ENCODE data around the gene ANKRD17. TPM values are rescaled to one million over a fixed set of nuclear protein-coding genes. Genes with fewer than 3 reads are reported as not detected.
"Not testable (repeated sequence)": the region's sequence is repeated elsewhere in the genome, so short reads cannot be mapped to it uniquely, and the experiment has no call there.

ANKRD17 gene
- total RNA-seq, 2 experiments from 2014 or later: 50.8 to 53.1 TPM

- Mint-ChIP-seq H3K4me3 (peak overlapping the region; percentile 97), H3K9me3 (no peaks in the 10 kb centered on the region), H3K4me1 (ENCODE audit: low read depth) (peaks cover 60% of the 10 kb centered on the region), H3K36me3 (ENCODE audit: low read depth) (peaks cover 40% of the 10 kb centered on the region), H3K27me3 (no peaks in the 10 kb centered on the region), H3K27ac (peak overlapping the region; percentile 100)
- ATAC-seq (peak; percentile 28), DNase-seq (peak; percentile 82)
- TF ChIP-seq, protein P1, sequence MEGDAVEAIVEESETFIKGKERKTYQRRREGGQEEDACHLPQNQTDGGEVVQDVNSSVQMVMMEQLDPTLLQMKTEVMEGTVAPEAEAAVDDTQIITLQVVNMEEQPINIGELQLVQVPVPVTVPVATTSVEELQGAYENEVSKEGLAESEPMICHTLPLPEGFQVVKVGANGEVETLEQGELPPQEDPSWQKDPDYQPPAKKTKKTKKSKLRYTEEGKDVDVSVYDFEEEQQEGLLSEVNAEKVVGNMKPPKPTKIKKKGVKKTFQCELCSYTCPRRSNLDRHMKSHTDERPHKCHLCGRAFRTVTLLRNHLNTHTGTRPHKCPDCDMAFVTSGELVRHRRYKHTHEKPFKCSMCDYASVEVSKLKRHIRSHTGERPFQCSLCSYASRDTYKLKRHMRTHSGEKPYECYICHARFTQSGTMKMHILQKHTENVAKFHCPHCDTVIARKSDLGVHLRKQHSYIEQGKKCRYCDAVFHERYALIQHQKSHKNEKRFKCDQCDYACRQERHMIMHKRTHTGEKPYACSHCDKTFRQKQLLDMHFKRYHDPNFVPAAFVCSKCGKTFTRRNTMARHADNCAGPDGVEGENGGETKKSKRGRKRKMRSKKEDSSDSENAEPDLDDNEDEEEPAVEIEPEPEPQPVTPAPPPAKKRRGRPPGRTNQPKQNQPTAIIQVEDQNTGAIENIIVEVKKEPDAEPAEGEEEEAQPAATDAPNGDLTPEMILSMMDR (IDR thresholded peaks at IDR 0.05): peak; percentile 66
- CTCF ChIA-PET: interaction anchor here (0.6 to 2.6 kb wide), 28 partner anchors 9 to 218 kb away, joined by 3 to 14 read pairs (median 3); partner anchors contain the start of gene COX18
- intact Hi-C loops (cut with micrococcal nuclease): loop anchor here (5.0 to 10.0 kb wide), 2 partner anchors 35 to 122 kb away; no protein-coding TSS in a partner anchor
- POLR2A ChIA-PET: interaction anchor here (1.0 to 4.1 kb wide), 10 partner anchors 8 to 188 kb away, joined by 3 to 30 read pairs (median 3); partner anchors contain the start of gene COX18
Measured at GRCh38 chr4:73257234-73257633, 1.4 kb downstream of the ANKRD17 start.

DNA sequence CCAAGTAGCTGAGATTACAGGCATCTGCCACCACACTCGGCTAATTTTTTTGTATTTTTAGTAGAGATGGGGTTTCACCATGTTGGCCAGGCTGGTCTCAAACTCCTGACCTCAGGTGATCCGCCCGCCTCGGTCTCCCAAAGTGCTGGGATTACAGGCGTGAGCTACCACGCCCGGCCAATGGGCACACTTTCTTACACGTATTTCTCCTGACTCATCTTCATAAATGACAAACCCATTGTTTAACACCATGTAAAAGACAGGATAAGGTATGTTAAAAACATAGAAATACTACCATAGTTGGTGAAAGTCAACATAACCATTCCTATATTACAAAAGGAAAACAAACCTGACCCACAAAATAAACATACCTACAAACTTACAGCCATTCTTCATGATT, 2.8 kb downstream of the ANKRD17 start:
- CTCF ChIA-PET: interaction anchor here (1.2 to 1.6 kb wide), 3 partner anchors 43 to 129 kb away, joined by 3 to 4 read pairs (median 4); no protein-coding TSS in a partner anchor
- H3K27ac Mint-ChIP-seq, DNase-seq, POLR2A ChIA-PET, H3K9me3 Mint-ChIP-seq, H3K27me3 Mint-ChIP-seq, ATAC-seq: not testable (repeated sequence)
- peaks cover 42% of the 10 kb centered on the region for H3K36me3 Mint-ChIP-seq (ENCODE audit: low read depth)
- H3K4me1 Mint-ChIP-seq (ENCODE audit: low read depth): peaks cover 57% of the 10 kb centered on the region
- H3K4me3 Mint-ChIP-seq: peak overlapping the region; percentile 97
- intact Hi-C loops (cut with micrococcal nuclease): loop anchor here (5.0 to 10.0 kb wide), 2 partner anchors 34 to 121 kb away; no protein-coding TSS in a partner anchor

DNA sequence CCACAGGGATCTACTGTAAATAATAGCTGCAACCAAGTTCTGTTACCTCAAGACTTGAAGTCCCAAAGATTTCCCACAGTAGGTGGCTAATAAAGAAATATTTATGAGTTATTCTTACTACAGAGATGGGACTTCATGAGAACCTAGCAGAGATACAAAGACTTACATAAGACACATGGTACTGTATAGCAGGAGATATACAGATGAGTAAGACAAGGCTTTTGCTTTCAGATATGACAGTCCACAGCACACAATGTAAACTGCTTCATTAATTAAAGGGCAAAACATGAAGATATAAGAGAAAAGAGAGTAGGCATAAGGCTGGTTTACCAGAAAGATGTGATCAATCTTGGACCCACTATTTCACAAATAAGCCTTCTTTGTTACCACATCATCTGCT, 6.6 kb downstream of the ANKRD17 start:
- Mint-ChIP-seq H3K4me3 (no peak overlapping the region), H3K27me3 (no peaks in the 10 kb centered on the region), H3K9me3 (no peaks in the 10 kb centered on the region), H3K4me1 (ENCODE audit: low read depth) (peaks cover 67% of the 10 kb centered on the region), H3K27ac (no peak overlapping the region), H3K36me3 (ENCODE audit: low read depth) (peaks cover 43% of the 10 kb centered on the region)
- intact Hi-C loops (cut with micrococcal nuclease): loop anchor here (10.0 kb wide), 1 partner anchor 117 kb away; no protein-coding TSS in a partner anchor
- ATAC-seq: no peak
- DNase-seq: no peak
- CTCF ChIA-PET: no interaction called here
- TF ChIP-seq, protein P1 (IDR thresholded peaks at IDR 0.05): no peak
- POLR2A ChIA-PET: no interaction called here

GRCh38 chr4:73251384-73251783, 7.2 kb downstream of the ANKRD17 start:
- no peak for DNase-seq
- Mint-ChIP-seq H3K36me3 (ENCODE audit: low read depth) (peaks cover 38% of the 10 kb centered on the region), H3K9me3 (no peaks in the 10 kb centered on the region), H3K4me1 (ENCODE audit: low read depth) (peaks cover 66% of the 10 kb centered on the region), H3K27ac (no peak overlapping the region), H3K4me3 (no peak overlapping the region), H3K27me3 (no peaks in the 10 kb centered on the region)
- ChIA-PET POLR2A (interaction anchor here (1.1 kb wide), 1 partner anchor 9 kb away, joined by 3 read pairs; no protein-coding TSS in a partner anchor), CTCF (interaction anchor here (0.6 kb wide), 1 partner anchor 58 kb away, joined by 3 read pairs; no protein-coding TSS in a partner anchor)
- intact Hi-C loops (cut with micrococcal nuclease): loop anchor here (10.0 kb wide), 1 partner anchor 117 kb away; no protein-coding TSS in a partner anchor
- TF ChIP-seq, protein P1 (IDR thresholded peaks at IDR 0.05): no peak
- no peak for ATAC-seq

- Mint-ChIP-seq H3K27ac (no peak overlapping the region), H3K4me3 (no peak overlapping the region), H3K9me3 (no peaks in the 10 kb centered on the region), H3K36me3 (ENCODE audit: low read depth) (peaks cover 36% of the 10 kb centered on the region), H3K27me3 (no peaks in the 10 kb centered on the region), H3K4me1 (ENCODE audit: low read depth) (peaks cover 68% of the 10 kb centered on the region)
- DNase-seq (no peak), ATAC-seq (no peak)
- TF ChIP-seq, protein P1 (IDR thresholded peaks at IDR 0.05): no peak
- intact Hi-C loops (cut with micrococcal nuclease): loop anchor here (10.0 kb wide), 1 partner anchor 116 kb away; no protein-coding TSS in a partner anchor
- ChIA-PET CTCF (no interaction called here), POLR2A (interaction anchor here (1.1 kb wide), 1 partner anchor 8 kb away, joined by 3 read pairs; no protein-coding TSS in a partner anchor)
Measured at GRCh38 chr4:73250642-73251041, 8.0 kb downstream of the ANKRD17 start.

Measured in activated CD8-positive, alpha-beta T cell treated with anti-CD3 and anti-CD28 coated beads for 36 hours (primary cell).